Measurements from ENCODE around the gene ZNF583.

Gene ZNF583

GRCh38 chr19:56403764-56404704 is at the start of gene ZNF583:
Gene ZNF583 (plus strand): TSS chr19:56404332. CDS start chr19:56407115, 2,783 bp downstream.
- DNase-seq = peak; percentile 86 to 88

GRCh38 chr19:56355517-56355916 is 48.6 kb upstream of the ZNF583 start:
- no peak for DNase-seq

GRCh38 chr19:56356944-56357343 is 47.2 kb upstream of the ZNF583 start:
- no peak for DNase-seq

GRCh38 chr19:56360841-56361240 is 43.3 kb upstream of the ZNF583 start:
- no peak for DNase-seq

- DNase-seq = peak; percentile 73 to 83
Measured at GRCh38 chr19:56367829-56368711, 36.1 kb upstream of the ZNF583 start.

- DNase-seq = no peak
Measured at GRCh38 chr19:56369886-56370676, 34.1 kb upstream of the ZNF583 start.

GRCh38 chr19:56372281-56372680 is 31.9 kb upstream of the ZNF583 start:
- no peak for DNase-seq

- no peak for DNase-seq
Measured at GRCh38 chr19:56377105-56377924, 26.8 kb upstream of the ZNF583 start.

- no peak for DNase-seq
Measured at GRCh38 chr19:56383826-56384605, 20.1 kb upstream of the ZNF583 start.

- peak; percentile 85 to 94 for DNase-seq
Measured at GRCh38 chr19:56393119-56394012, 10.8 kb upstream of the ZNF583 start, which contains the start of gene ZNF582. Gene ZNF582 (minus strand): TSS chr19:56393534. CDS start chr19:56391752, 1,782 bp downstream.

- no peak for DNase-seq
Measured at GRCh38 chr19:56398809-56399208, 5.3 kb upstream of the ZNF583 start.

- DNase-seq = no peak
Measured at GRCh38 chr19:56400485-56400884, 3.6 kb upstream of the ZNF583 start.

GRCh38 chr19:56403261-56403660 is 871 bp upstream of the ZNF583 start:
- DNase-seq = peak in 1 of 2 experiments; percentile 5

GRCh38 chr19:56404705-56405056 is 549 bp downstream of the ZNF583 start:
- peak in 1 of 2 experiments; percentile 4 for DNase-seq

GRCh38 chr19:56405062-56405461 is 930 bp downstream of the ZNF583 start:
- DNase-seq = peak in 1 of 2 experiments; percentile 9

- DNase-seq = no peak
Measured at GRCh38 chr19:56423276-56423984, 19.3 kb downstream of the ZNF583 start.

GRCh38 chr19:56423985-56424353 is 19.8 kb downstream of the ZNF583 start:
- DNase-seq = no peak

GRCh38 chr19:56441206-56441792 is 37.2 kb downstream of the ZNF583 start:
- DNase-seq = no peak

- DNase-seq = no peak
Measured at GRCh38 chr19:56474308-56474707, 70.2 kb downstream of the ZNF583 start.
